Dedifferentiated amniotic fluid mesenchymal stem cell (primary cell): ENCODE data around the gene FTH1.

Experiments used
- DNase-seq: peaks from one replicate; pipeline ENCODE4 v3.0.0-alpha.2; 2016; ENCODE audit errors: extremely low spot score

Gene FTH1

GRCh38 chr11:61916737-61917333, 50.6 kb downstream of the FTH1 start:
- DNase-seq = no peak

GRCh38 chr11:61914471-61915171, 52.8 kb downstream of the FTH1 start:
- DNase-seq = no peak
